ENCODE results near the gene MKI67.

MKI67 gene

DNA sequence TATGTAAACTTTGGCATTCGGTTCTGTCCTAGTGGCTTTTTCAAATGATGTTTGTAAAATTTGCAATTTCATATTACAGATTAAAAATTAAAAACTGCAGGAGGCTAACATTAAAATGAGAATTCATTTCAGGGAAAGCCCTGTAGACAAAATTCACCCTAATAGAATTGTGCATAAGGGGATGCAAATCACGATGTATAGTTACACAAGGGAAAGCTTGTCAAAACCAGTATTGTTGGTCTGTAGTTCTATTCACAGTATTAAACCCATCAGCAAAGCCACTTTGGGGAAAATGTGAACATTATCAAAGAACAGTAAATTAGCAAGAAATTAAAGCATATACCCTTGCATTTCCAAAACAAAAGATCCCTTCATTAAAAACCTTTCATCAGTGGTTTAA lies 39.9 kb upstream of the MKI67 start:
- H3K4me3 ChIP-seq (replicated peaks in 1 of 2; ENCODE audit: low read depth in 2 of 2, low read length in 2 of 2) = no peak overlapping the region
- TF ChIP-seq, protein P1, sequence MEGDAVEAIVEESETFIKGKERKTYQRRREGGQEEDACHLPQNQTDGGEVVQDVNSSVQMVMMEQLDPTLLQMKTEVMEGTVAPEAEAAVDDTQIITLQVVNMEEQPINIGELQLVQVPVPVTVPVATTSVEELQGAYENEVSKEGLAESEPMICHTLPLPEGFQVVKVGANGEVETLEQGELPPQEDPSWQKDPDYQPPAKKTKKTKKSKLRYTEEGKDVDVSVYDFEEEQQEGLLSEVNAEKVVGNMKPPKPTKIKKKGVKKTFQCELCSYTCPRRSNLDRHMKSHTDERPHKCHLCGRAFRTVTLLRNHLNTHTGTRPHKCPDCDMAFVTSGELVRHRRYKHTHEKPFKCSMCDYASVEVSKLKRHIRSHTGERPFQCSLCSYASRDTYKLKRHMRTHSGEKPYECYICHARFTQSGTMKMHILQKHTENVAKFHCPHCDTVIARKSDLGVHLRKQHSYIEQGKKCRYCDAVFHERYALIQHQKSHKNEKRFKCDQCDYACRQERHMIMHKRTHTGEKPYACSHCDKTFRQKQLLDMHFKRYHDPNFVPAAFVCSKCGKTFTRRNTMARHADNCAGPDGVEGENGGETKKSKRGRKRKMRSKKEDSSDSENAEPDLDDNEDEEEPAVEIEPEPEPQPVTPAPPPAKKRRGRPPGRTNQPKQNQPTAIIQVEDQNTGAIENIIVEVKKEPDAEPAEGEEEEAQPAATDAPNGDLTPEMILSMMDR (IDR thresholded peaks at IDR 0.05; ENCODE audit: low read depth, low read length) = no peak
- DNase-seq (ENCODE audit: low read depth in 2 of 2) = no peak

DNA sequence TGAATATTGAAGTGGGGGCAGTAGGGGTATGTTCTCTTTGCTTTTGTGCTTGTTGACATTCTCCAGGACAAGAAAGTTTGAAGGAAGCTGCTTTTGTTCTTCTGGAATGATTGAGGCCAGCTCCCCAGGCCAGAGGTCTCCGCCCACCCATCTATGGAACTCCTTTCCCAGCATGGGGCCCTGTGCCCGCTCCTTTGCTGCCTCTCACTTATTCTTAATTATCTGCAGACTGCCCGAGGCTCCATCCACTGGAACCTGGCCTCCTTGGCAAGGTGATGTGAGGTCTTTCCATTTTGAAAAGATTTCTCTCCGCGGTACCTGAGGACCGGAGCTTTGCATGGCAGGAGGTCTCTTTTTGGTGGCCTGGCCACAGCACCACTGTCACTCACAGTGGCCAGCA lies 39.3 kb upstream of the MKI67 start:
- TF ChIP-seq, protein P1 (IDR thresholded peaks at IDR 0.05; ENCODE audit: low read depth, low read length) = no peak
- H3K4me3 ChIP-seq (replicated peaks in 1 of 2; ENCODE audit: low read depth in 2 of 2, low read length in 2 of 2) = no peak overlapping the region
- DNase-seq (ENCODE audit: low read depth in 2 of 2) = no peak

- no peak for DNase-seq (ENCODE audit: low read depth in 2 of 2)
- H3K4me3 ChIP-seq (replicated peaks in 1 of 2; ENCODE audit: low read depth in 2 of 2, low read length in 2 of 2) = no peak overlapping the region
- TF ChIP-seq, protein P1 (IDR thresholded peaks at IDR 0.05; ENCODE audit: low read depth, low read length) = no peak
Measured at GRCh38 chr10:128163701-128164100, 37.5 kb upstream of the MKI67 start.

GRCh38 chr10:128161031-128161430 lies 34.8 kb upstream of the MKI67 start:
- TF ChIP-seq, protein P1 (IDR thresholded peaks at IDR 0.05; ENCODE audit: low read depth, low read length) = no peak

GRCh38 chr10:128160297-128160711 lies 34.1 kb upstream of the MKI67 start:
- no peak for DNase-seq (ENCODE audit: low read depth in 2 of 2)
- H3K4me3 ChIP-seq (replicated peaks in 1 of 2; ENCODE audit: low read depth in 2 of 2, low read length in 2 of 2) = no peak overlapping the region
- TF ChIP-seq, protein P1 (IDR thresholded peaks at IDR 0.05; ENCODE audit: low read depth, low read length) = no peak

More at GRCh38 chr10:128161031-128161430, 34.8 kb upstream of the MKI67 start:
- H3K4me3 ChIP-seq (replicated peaks in 1 of 2; ENCODE audit: low read depth in 2 of 2, low read length in 2 of 2) = no peak overlapping the region
- DNase-seq (ENCODE audit: low read depth in 2 of 2) = no peak

- TF ChIP-seq, protein P1 (IDR thresholded peaks at IDR 0.05; ENCODE audit: low read depth, low read length) = no peak
- no peak overlapping the region for H3K4me3 ChIP-seq (replicated peaks in 1 of 2; ENCODE audit: low read depth in 2 of 2, low read length in 2 of 2)
- DNase-seq (ENCODE audit: low read depth in 2 of 2) = no peak
Measured at GRCh38 chr10:128158021-128158795, 32.0 kb upstream of the MKI67 start.

Data from cardiac fibroblast (primary cell).